A549 (cell line): Measurements from ENCODE around the gene SPTSSA. TPM values are rescaled to one million over a fixed set of nuclear protein-coding genes. Genes with fewer than 3 reads are reported as not detected.
A peak's percentile ranks its signal among the peaks of the same experiment; 100 is the strongest.

ENCODE experiments used
- BCL3 ChIP-seq: fragments of >200 bp; sonication (Bioruptor Twin); formaldehyde crosslinking; IDR thresholded peaks from 3 replicates; pipeline ENCODE4 v1.6.1; 2016
- BHLHE40 ChIP-seq: IDR thresholded peaks from 2 replicates; pipeline ENCODE4 v1.6.1; 2012; ENCODE audit warnings: low read depth, low read length, inconsistent platforms
- CBX8 ChIP-seq: fragments of 200-600 bp; sonication (generic); IDR thresholded peaks from 2 replicates; pipeline ENCODE4 v1.6.1; 2016
- CHD2 ChIP-seq: fragments of 150-350 bp; IDR thresholded peaks from 2 replicates; pipeline ENCODE4 v1.6.1; 2014; ENCODE audit warnings: low read length; ENCODE audit not compliant: partially characterized antibody
- CHD4 ChIP-seq: fragments of 200-600 bp; sonication (generic); IDR thresholded peaks from 2 replicates; pipeline ENCODE4 v1.6.1; 2016; ENCODE audit warnings: antibody characterized with exemption, mild to moderate bottlenecking, borderline replicate concordance
- CTCF ChIP-seq: fragments of >200 bp; sonication (Bioruptor Twin); formaldehyde crosslinking; IDR thresholded peaks from 3 replicates; pipeline ENCODE4 v1.5.1; 2016
- E2F6 ChIP-seq: IDR thresholded peaks from 2 replicates; pipeline ENCODE4 v1.6.1; 2012; ENCODE audit warnings: low read depth, borderline replicate concordance
- EHF ChIP-seq: fragments of 250-450 bp; sonication (Bioruptor Pico); IDR thresholded peaks from 2 replicates; pipeline ENCODE4 v1.5.0; 2020; ENCODE audit warnings: mild to moderate bottlenecking
- ESRRA ChIP-seq: fragments of 150-350 bp; IDR thresholded peaks from 2 replicates; pipeline ENCODE4 v1.6.1; 2014; ENCODE audit warnings: mild to moderate bottlenecking, low read length, borderline replicate concordance
- HDAC2 ChIP-seq: fragments of 200-600 bp; sonication (generic); IDR thresholded peaks from 2 replicates; pipeline ENCODE4 v1.6.1; 2016
- HEYL ChIP-seq: fragments of 250-450 bp; sonication (Bioruptor Pico); IDR thresholded peaks from 2 replicates; pipeline ENCODE4 v1.8.0; 2021; ENCODE audit warnings: mild to moderate bottlenecking, moderate library complexity
- HOXB13 ChIP-seq: fragments of 250-450 bp; sonication (Bioruptor Pico); IDR thresholded peaks from 2 replicates; pipeline ENCODE4 v1.5.0; 2020; ENCODE audit warnings: low read depth, mild to moderate bottlenecking, moderate library complexity
- HOXB5 ChIP-seq: fragments of 250-450 bp; sonication (Bioruptor Pico); IDR thresholded peaks from 2 replicates; pipeline ENCODE4 v1.5.0; 2020; ENCODE audit warnings: mild to moderate bottlenecking, moderate library complexity
- JUN ChIP-seq, 2 experiments: fragments of >200 bp; sonication (Bioruptor Twin); formaldehyde crosslinking; IDR thresholded peaks; 2 replicates in 1 of 2; 3 replicates in 1 of 2; pipeline ENCODE4 v1.6.1; 2016 to 2017
- JUNB ChIP-seq: fragments of >200 bp; sonication (Bioruptor Twin); formaldehyde crosslinking; IDR thresholded peaks from 2 replicates; pipeline ENCODE4 v1.6.1; 2016
- KDM1A ChIP-seq: fragments of 200-600 bp; sonication (generic); IDR thresholded peaks from 2 replicates; pipeline ENCODE4 v1.6.1; 2016; ENCODE audit warnings: low read depth, mild to moderate bottlenecking
- KDM5A ChIP-seq: fragments of 200-600 bp; sonication (generic); IDR thresholded peaks from 2 replicates; pipeline ENCODE4 v1.6.1; 2016; ENCODE audit warnings: antibody characterized with exemption, mild to moderate bottlenecking
- MAX ChIP-seq: IDR thresholded peaks from 2 replicates; pipeline ENCODE4 v1.6.1; 2012
- MAZ ChIP-seq: fragments of 150-350 bp; IDR thresholded peaks from 2 replicates; pipeline ENCODE4 v1.6.1; 2014; ENCODE audit warnings: antibody characterized with exemption, low read depth, low read length, borderline replicate concordance
- NPAS2 ChIP-seq: fragments of 250-450 bp; sonication (Bioruptor Pico); IDR thresholded peaks from 2 replicates; pipeline ENCODE4 v1.8.0; 2022; ENCODE audit warnings: mild to moderate bottlenecking, moderate library complexity, borderline replicate concordance
- NR3C1 ChIP-seq: fragments of >200 bp; sonication (Bioruptor Twin); formaldehyde crosslinking; IDR thresholded peaks from 3 replicates; pipeline ENCODE4 v1.6.1; 2017
- POLR2AphosphoS2 ChIP-seq: conservative IDR thresholded peaks from 2 replicates; pipeline ENCODE4 v1.6.1; 2012; ENCODE audit warnings: low read length, improper control_type of control experiment, inconsistent platforms
- RAD21 ChIP-seq, 2 experiments: fragments of >200 bp in 1 of 2; sonication (Bioruptor Twin) in 1 of 2; formaldehyde crosslinking in 1 of 2; IDR thresholded peaks in 1 of 2; conservative IDR thresholded peaks in 1 of 2; 2 replicates in 1 of 2; 3 replicates in 1 of 2; pipeline ENCODE4 v1.6.1; 2012 to 2018; ENCODE audit warnings: inconsistent platforms in 1 of 2
- RARB ChIP-seq: fragments of 250-450 bp; sonication (Bioruptor Pico); IDR thresholded peaks from 2 replicates; pipeline ENCODE4 v1.8.0; 2021; ENCODE audit warnings: mild to moderate bottlenecking, moderate library complexity
- REST ChIP-seq: fragments of 200-600 bp; sonication (generic); IDR thresholded peaks from 2 replicates; pipeline ENCODE4 v1.6.1; 2016; ENCODE audit warnings: antibody characterized with exemption, mild to moderate bottlenecking, moderate library complexity
- RFX5 ChIP-seq: fragments of 450-650 bp; IDR thresholded peaks from 2 replicates; pipeline ENCODE4 v1.7.1; 2014; ENCODE audit warnings: antibody characterized with exemption, mild to moderate bottlenecking, moderate library complexity
- SREBF2 ChIP-seq: fragments of 450-650 bp; IDR thresholded peaks from 2 replicates; pipeline ENCODE4 v1.6.1; 2014; ENCODE audit warnings: mild to moderate bottlenecking, moderate library complexity
- ZC3H11A ChIP-seq: fragments of 450-650 bp; IDR thresholded peaks from 2 replicates; pipeline ENCODE4 v1.6.1; 2014; ENCODE audit warnings: antibody characterized with exemption, mild to moderate bottlenecking
- ZFP36 ChIP-seq: fragments of 450-650 bp; IDR thresholded peaks from 2 replicates; pipeline ENCODE4 v1.6.1; 2014; ENCODE audit warnings: borderline replicate concordance; ENCODE audit not compliant: partially characterized antibody
- polyA plus RNA-seq, 4 experiments: library from polyadenylated mRNA; depleted of rRNA in 3 of 4; stranded (reverse); fragments of >200 nt; fragmentation: RNase III in 1 of 4; extraction: RNeasy Plus Mini Kit Qiagen cat#74134 plus additional on column Dnase treatment in 1 of 4; gene quantifications; 2 replicates in 3 of 4; 3 replicates in 1 of 4; pipeline ENCODE4 v1.2.3, GENCODE V29; 2011 to 2017
- TF ChIP-seq, protein P1 (sequence below): fragments of 450-650 bp; IDR thresholded peaks from 2 replicates; pipeline ENCODE4 v1.6.1; 2014; ENCODE audit warnings: antibody characterized with exemption
- TF ChIP-seq, protein P2 (sequence below): fragments of 250-450 bp; sonication (Bioruptor Pico); IDR thresholded peaks from 2 replicates; pipeline ENCODE4 v1.5.0; 2021; ENCODE audit warnings: mild to moderate bottlenecking, moderate library complexity, borderline replicate concordance
- TF ChIP-seq, protein P3 (sequence below): fragments of >200 bp; sonication (Bioruptor Twin); formaldehyde crosslinking; IDR thresholded peaks from 2 replicates; pipeline ENCODE4 v1.6.1; 2016

The SPTSSA gene
- polyA plus RNA-seq, 2 of the 4 experiments (the other 2 are of a cell fraction), result 68.0 to 105 TPM

DNA sequence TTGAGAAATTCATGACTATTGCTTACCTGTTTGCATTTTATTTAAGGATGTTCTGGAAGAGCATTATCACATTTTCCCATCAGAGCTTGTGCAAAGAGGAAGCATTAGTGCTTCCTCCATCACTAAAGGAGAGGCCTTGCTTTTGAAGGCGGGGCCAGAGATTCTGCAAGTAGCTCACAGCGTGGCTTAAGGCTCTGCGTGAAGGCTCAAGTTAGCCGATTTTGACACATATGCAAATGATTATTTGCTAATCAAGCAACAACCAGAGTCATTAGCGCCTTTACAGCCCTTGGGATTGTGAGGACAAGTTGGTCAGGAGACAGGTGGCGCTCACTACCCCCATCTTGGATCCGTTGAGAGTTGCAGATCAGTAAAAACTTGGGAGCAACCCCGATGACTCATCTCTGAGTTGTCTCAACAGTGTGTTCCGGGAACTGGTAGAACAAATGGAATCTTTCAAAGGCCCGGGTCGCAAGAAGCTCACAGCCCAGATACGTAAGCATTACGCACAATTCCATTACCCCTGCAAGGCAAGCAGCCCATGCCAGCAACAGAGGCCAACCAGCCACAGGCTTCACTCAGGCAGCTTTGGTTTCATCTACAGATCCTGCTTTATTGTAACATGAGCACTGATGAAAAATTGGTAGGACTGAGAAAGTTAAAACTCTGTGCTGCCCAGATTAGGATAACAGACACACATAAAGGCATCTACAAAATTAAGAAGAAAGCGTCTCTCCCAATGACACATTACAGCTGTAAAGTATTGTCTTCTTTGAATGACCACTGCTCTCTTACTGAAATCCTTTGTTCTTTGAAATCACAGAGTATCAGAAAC, 34.9 kb upstream of the SPTSSA start (continued):
- TF ChIP-seq CTCF (peak; percentile 42), E2F6 (peak; percentile 64; the same call in 1 of the 2 replicates), RFX5 (no peak), MAX (peak; percentile 87), ESRRA (no peak), NR3C1 (no peak), HDAC2 (no peak; the same call in 1 of the 2 replicates), SREBF2 (no peak), BHLHE40 (no peak), RAD21 (conservative IDR thresholded peaks at IDR 0.05 in 1 of 2, IDR thresholded peaks at IDR 0.05 in 1 of 2) (peak; percentile 44 to 57; a peak in 4 of 5 replicates), CHD4 (no peak), ZC3H11A (no peak), CBX8 (no peak), CHD2 (no peak), BCL3 (no peak), RARB (CRISPR knock-in tag) (no peak), POLR2AphosphoS2 (no peak), ZFP36 (no peak), JUNB (peak; percentile 77), MAZ (no peak), NPAS2 (no peak), KDM1A (no peak), JUN (IDR thresholded peaks at IDR 0.05) (peak; percentile 71 to 89; a peak in 4 of 5 replicates), REST (no peak), EHF (CRISPR knock-in tag) (peak; percentile 91), HOXB5 (peak; percentile 88), HEYL (no peak), KDM5A (no peak), HOXB13 (CRISPR knock-in tag) (peak; percentile 91; the same call in 1 of the 2 replicates)
- TF ChIP-seq, protein P1, sequence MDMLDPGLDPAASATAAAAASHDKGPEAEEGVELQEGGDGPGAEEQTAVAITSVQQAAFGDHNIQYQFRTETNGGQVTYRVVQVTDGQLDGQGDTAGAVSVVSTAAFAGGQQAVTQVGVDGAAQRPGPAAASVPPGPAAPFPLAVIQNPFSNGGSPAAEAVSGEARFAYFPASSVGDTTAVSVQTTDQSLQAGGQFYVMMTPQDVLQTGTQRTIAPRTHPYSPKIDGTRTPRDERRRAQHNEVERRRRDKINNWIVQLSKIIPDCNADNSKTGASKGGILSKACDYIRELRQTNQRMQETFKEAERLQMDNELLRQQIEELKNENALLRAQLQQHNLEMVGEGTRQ, result no peak
- TF ChIP-seq, protein P2, sequence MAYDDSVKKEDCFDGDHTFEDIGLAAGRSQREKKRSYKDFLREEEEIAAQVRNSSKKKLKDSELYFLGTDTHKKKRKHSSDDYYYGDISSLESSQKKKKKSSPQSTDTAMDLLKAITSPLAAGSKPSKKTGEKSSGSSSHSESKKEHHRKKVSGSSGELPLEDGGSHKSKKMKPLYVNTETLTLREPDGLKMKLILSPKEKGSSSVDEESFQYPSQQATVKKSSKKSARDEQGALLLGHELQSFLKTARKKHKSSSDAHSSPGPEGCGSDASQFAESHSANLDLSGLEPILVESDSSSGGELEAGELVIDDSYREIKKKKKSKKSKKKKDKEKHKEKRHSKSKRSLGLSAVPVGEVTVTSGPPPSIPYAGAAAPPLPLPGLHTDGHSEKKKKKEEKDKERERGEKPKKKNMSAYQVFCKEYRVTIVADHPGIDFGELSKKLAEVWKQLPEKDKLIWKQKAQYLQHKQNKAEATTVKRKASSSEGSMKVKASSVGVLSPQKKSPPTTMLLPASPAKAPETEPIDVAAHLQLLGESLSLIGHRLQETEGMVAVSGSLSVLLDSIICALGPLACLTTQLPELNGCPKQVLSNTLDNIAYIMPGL (CRISPR knock-in tag), result no peak
- TF ChIP-seq, protein P3, sequence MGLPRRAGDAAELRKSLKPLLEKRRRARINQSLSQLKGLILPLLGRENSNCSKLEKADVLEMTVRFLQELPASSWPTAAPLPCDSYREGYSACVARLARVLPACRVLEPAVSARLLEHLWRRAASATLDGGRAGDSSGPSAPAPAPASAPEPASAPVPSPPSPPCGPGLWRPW, result peak; percentile 4; the same call in 1 of the 2 replicates
